Activated CD4-positive, alpha-beta T cell treated with anti-CD3 and anti-CD28 coated beads, Interleukin-2, amount 50 U/mL, for 1 hour (primary cell): Measurements from ENCODE around the gene SIK3.
A peak's percentile ranks its signal among the peaks of the same experiment; 100 is the strongest.
"Not testable (repeated sequence)": the region's sequence is repeated elsewhere in the genome, so short reads cannot be mapped to it uniquely, and the experiment has no call there.

Source experiments
- DNase-seq: peaks from one replicate; pipeline ENCODE4 v3.0.0-alpha.2; 2020

SIK3 gene

GRCh38 chr11:117098269-117099232 lies at the start of gene SIK3:
TSS of gene SIK3 (minus strand) at chr11:117098428. CDS start at chr11:117098415, 13 bp downstream.
- DNase-seq = peak; percentile 94

- no peak for DNase-seq
Observed at GRCh38 chr11:117146521-117146920, 48.3 kb upstream of the SIK3 start.

- DNase-seq = no peak
Observed at GRCh38 chr11:117145393-117145761, 47.1 kb upstream of the SIK3 start.

- peak; percentile 21 for DNase-seq
Observed at GRCh38 chr11:117144477-117145392, 46.5 kb upstream of the SIK3 start.

GRCh38 chr11:117143871-117144476 lies 45.7 kb upstream of the SIK3 start, which contains the start of gene PAFAH1B2:
TSS of gene PAFAH1B2 (plus strand) at chr11:117144287. CDS start at chr11:117152448, 8,161 bp downstream.
- DNase-seq = peak; percentile 94

GRCh38 chr11:117143390-117143789 lies 45.2 kb upstream of the SIK3 start:
- peak; percentile 14 for DNase-seq

- DNase-seq = not testable (repeated sequence)
Observed at GRCh38 chr11:117137223-117138086, 39.2 kb upstream of the SIK3 start.

GRCh38 chr11:117134979-117135378 lies 36.8 kb upstream of the SIK3 start:
- DNase-seq = not testable (repeated sequence)

GRCh38 chr11:117134431-117134830 lies 36.2 kb upstream of the SIK3 start:
- DNase-seq = no peak

GRCh38 chr11:117130879-117131278 lies 32.7 kb upstream of the SIK3 start:
- no peak for DNase-seq

GRCh38 chr11:117130396-117130795 lies 32.2 kb upstream of the SIK3 start:
- DNase-seq = not testable (repeated sequence)

GRCh38 chr11:117128289-117128688 lies 30.1 kb upstream of the SIK3 start:
- no peak for DNase-seq

- DNase-seq = no peak
Observed at GRCh38 chr11:117127171-117127901, 29.1 kb upstream of the SIK3 start.

- DNase-seq = no peak
Observed at GRCh38 chr11:117126223-117126965, 28.2 kb upstream of the SIK3 start.

GRCh38 chr11:117122556-117122955 lies 24.3 kb upstream of the SIK3 start:
- no peak for DNase-seq

- no peak for DNase-seq
Observed at GRCh38 chr11:117121176-117121575, 22.9 kb upstream of the SIK3 start.

- DNase-seq = no peak
Observed at GRCh38 chr11:117117681-117118080, 19.5 kb upstream of the SIK3 start.

- not testable (repeated sequence) for DNase-seq
Observed at GRCh38 chr11:117112939-117113338, 14.7 kb upstream of the SIK3 start.

GRCh38 chr11:117112497-117112896 lies 14.3 kb upstream of the SIK3 start:
- DNase-seq = not testable (repeated sequence)

- DNase-seq = no peak
Observed at GRCh38 chr11:117110294-117110950, 12.2 kb upstream of the SIK3 start.
